Measurements from ENCODE around the gene THBS2.
"Not testable (repeated sequence)": the region's sequence is repeated elsewhere in the genome, so short reads cannot be mapped to it uniquely, and the experiment has no call there.

Gene THBS2

DNA sequence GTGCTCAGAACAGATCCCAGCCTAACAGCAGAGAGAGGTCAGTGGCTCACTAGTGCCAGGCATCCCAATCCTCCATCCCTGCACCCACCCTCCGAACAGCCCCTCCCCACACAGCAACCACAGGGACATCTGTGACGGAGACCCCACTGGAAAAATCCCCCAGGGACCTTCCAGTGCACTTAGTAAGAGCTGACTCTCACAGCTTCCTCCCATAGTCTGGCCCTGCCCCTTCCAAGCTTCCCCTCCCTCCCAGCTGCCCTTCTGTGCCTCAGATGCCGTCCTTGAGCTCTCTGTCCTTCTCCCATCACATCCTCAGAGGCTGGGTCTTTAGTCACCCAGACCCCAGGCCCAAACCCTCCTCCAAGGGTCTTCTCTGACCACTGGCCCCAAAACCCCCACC lies 9.7 kb upstream of the THBS2 start:
- Histone ChIP-seq H3K27ac (replicated peaks) (no peak overlapping the region), H3K27me3 (ENCODE audit: insufficient read depth, poor library complexity, severe bottlenecking) (no peaks in the 10 kb centered on the region), H3K4me3 (replicated peaks; ENCODE audit: insufficient read depth, low read length) (no peak overlapping the region)
- no peak for DNase-seq (ENCODE audit: low read depth in 1 of 2, low spot score in 1 of 2)
- TF ChIP-seq, protein P1, sequence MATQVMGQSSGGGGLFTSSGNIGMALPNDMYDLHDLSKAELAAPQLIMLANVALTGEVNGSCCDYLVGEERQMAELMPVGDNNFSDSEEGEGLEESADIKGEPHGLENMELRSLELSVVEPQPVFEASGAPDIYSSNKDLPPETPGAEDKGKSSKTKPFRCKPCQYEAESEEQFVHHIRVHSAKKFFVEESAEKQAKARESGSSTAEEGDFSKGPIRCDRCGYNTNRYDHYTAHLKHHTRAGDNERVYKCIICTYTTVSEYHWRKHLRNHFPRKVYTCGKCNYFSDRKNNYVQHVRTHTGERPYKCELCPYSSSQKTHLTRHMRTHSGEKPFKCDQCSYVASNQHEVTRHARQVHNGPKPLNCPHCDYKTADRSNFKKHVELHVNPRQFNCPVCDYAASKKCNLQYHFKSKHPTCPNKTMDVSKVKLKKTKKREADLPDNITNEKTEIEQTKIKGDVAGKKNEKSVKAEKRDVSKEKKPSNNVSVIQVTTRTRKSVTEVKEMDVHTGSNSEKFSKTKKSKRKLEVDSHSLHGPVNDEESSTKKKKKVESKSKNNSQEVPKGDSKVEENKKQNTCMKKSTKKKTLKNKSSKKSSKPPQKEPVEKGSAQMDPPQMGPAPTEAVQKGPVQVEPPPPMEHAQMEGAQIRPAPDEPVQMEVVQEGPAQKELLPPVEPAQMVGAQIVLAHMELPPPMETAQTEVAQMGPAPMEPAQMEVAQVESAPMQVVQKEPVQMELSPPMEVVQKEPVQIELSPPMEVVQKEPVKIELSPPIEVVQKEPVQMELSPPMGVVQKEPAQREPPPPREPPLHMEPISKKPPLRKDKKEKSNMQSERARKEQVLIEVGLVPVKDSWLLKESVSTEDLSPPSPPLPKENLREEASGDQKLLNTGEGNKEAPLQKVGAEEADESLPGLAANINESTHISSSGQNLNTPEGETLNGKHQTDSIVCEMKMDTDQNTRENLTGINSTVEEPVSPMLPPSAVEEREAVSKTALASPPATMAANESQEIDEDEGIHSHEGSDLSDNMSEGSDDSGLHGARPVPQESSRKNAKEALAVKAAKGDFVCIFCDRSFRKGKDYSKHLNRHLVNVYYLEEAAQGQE (IDR thresholded peaks at IDR 0.05; ENCODE audit: insufficient replicate concordance, low read depth), result no peak
- TF ChIP-seq GABPA (IDR thresholded peaks at IDR 0.05; ENCODE audit: low read depth), result no peak
- TF ChIP-seq, protein P2, sequence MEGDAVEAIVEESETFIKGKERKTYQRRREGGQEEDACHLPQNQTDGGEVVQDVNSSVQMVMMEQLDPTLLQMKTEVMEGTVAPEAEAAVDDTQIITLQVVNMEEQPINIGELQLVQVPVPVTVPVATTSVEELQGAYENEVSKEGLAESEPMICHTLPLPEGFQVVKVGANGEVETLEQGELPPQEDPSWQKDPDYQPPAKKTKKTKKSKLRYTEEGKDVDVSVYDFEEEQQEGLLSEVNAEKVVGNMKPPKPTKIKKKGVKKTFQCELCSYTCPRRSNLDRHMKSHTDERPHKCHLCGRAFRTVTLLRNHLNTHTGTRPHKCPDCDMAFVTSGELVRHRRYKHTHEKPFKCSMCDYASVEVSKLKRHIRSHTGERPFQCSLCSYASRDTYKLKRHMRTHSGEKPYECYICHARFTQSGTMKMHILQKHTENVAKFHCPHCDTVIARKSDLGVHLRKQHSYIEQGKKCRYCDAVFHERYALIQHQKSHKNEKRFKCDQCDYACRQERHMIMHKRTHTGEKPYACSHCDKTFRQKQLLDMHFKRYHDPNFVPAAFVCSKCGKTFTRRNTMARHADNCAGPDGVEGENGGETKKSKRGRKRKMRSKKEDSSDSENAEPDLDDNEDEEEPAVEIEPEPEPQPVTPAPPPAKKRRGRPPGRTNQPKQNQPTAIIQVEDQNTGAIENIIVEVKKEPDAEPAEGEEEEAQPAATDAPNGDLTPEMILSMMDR (IDR thresholded peaks at IDR 0.05; ENCODE audit: insufficient read depth, low read length), result no peak
- no peak for TF ChIP-seq SPI1 (IDR thresholded peaks at IDR 0.05; ENCODE audit: borderline replicate concordance, low read depth)
- TF ChIP-seq POLR2AphosphoS5 (IDR thresholded peaks at IDR 0.05; ENCODE audit: low read depth), result no peak

DNA sequence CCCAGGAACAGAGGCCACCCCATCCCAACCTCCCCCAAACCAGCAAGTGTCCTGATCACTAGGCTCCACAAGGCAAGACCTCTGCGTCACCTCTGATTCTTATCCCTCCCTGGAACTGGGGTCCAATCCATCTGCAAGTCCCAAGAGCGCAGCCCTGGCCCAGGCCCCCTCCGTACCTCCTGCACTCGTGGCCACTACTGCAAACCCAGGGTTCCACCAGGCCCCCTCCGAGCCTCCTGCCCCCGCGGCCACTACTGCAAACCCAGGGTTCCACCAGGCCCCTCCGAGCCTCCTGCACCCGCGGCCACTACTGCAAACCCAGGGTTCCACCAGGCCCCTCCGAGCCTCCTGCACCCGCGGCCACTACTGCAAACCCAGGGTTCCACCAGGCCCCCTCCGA lies 9.0 kb upstream of the THBS2 start:
- H3K27ac ChIP-seq (replicated peaks); H3K27me3 ChIP-seq (ENCODE audit: insufficient read depth, poor library complexity, severe bottlenecking); DNase-seq (ENCODE audit: low read depth in 1 of 2, low spot score in 1 of 2); H3K4me3 ChIP-seq (replicated peaks; ENCODE audit: insufficient read depth, low read length): not testable (repeated sequence)

DNA sequence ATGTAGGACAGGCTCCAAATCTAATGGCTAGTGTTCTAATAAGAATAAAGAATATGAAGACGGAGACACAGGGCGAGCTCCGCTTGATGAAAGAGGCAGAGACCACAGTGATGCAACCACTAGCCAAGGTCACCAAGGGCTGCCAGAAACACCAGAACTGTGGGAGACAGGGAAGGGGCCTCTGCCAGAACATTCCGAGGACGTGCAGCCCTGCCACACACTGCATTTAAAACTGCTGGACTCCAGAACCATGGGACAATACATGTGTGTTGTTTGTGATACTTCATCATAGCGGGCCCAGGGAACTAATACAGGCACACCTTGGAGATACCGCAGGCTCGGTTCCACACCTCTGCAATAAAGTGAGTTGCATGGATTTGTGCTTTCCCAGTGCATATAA lies 2.9 kb upstream of the THBS2 start:
- Histone ChIP-seq H3K4me3 (replicated peaks; ENCODE audit: insufficient read depth, low read length) (no peak overlapping the region), H3K27me3 (ENCODE audit: insufficient read depth, poor library complexity, severe bottlenecking) (peaks cover 26% of the 10 kb centered on the region), H3K27ac (replicated peaks) (no peak overlapping the region)
- TF ChIP-seq POLR2AphosphoS5 (IDR thresholded peaks at IDR 0.05; ENCODE audit: low read depth) (no peak), SPI1 (IDR thresholded peaks at IDR 0.05; ENCODE audit: borderline replicate concordance, low read depth) (no peak), GABPA (IDR thresholded peaks at IDR 0.05; ENCODE audit: low read depth) (no peak)
- TF ChIP-seq, protein P1 (IDR thresholded peaks at IDR 0.05; ENCODE audit: insufficient replicate concordance, low read depth), result no peak
- TF ChIP-seq, protein P2 (IDR thresholded peaks at IDR 0.05; ENCODE audit: insufficient read depth, low read length), result no peak
- no peak for DNase-seq (ENCODE audit: low read depth in 1 of 2, low spot score in 1 of 2)

DNA sequence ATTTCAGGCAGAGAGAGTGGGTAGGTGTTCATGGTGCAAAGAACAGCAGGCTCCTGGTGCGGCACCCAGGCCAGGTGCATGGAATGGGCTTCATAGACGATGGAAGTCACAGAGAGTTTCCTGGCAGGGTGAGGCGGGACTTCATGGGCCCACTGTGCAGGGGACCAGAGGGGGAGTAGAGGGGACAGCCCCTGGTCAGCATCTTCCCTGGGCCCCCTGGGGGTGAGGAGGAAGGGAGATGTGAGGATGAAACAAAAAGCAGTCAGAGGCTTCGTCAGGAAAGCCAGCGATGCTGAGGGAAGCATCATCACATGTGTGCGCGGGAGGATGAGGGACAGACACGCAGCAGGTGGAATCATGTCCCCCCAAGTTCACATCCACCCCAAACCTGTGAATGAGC lies 2.4 kb upstream of the THBS2 start:
- Histone ChIP-seq H3K27ac (replicated peaks) (no peak overlapping the region), H3K4me3 (replicated peaks; ENCODE audit: insufficient read depth, low read length) (no peak overlapping the region), H3K27me3 (ENCODE audit: insufficient read depth, poor library complexity, severe bottlenecking) (peaks cover 30% of the 10 kb centered on the region)
- no peak for TF ChIP-seq SPI1 (IDR thresholded peaks at IDR 0.05; ENCODE audit: borderline replicate concordance, low read depth)
- no peak for TF ChIP-seq POLR2AphosphoS5 (IDR thresholded peaks at IDR 0.05; ENCODE audit: low read depth)
- TF ChIP-seq GABPA (IDR thresholded peaks at IDR 0.05; ENCODE audit: low read depth), result no peak
- TF ChIP-seq, protein P1 (IDR thresholded peaks at IDR 0.05; ENCODE audit: insufficient replicate concordance, low read depth), result no peak
- TF ChIP-seq, protein P2 (IDR thresholded peaks at IDR 0.05; ENCODE audit: insufficient read depth, low read length), result no peak
- DNase-seq (ENCODE audit: low read depth in 1 of 2, low spot score in 1 of 2), result no peak

Data from HL-60 (cell line).